ENCODE data around the gene TEX264. TPM values are rescaled to one million over a fixed set of nuclear protein-coding genes. Genes with fewer than 3 reads are reported as not detected.

The TEX264 gene
- total and polyA plus RNA-seq, 2 donors (not counting 1 experiment from before 2014, with no cell fraction given), result 34.3 to 51.0 TPM

DNA sequence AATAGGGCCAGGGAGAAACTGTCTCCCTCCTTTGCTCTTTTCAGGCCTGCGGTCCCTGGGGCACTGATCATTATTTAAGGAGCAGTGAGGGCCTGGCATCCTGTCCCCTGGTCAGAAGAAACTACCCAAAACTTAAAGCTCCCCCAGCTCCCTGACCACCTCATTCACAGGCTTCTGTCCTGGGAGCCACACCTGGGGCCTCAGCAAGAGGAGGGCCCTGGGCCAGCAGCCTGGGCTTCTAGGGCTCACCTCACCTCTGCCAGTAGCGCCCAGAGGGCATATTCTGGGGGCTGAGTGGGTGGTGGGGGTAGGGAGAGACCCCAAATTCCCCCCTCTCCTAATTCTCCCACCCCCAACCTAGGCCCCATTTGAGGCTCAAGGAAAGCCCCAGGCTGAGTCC, 31.1 kb downstream of the TEX264 start:
- H3K27ac ChIP-seq (ENCODE audit: insufficient read depth, low read length), result no peak overlapping the region
- no peaks in the 10 kb centered on the region for H3K4me1 ChIP-seq (ENCODE audit: control insufficient read depth, extremely low read depth, insufficient read depth, low read length)
- H4K20me1 ChIP-seq (ENCODE audit: control insufficient read depth, extremely low read depth, insufficient read depth, low read length), result no peaks in the 10 kb centered on the region
- H3K36me3 ChIP-seq (ENCODE audit: control insufficient read depth, insufficient read depth, low read length), result peaks cover 5% of the 10 kb centered on the region
- H3K4me2 ChIP-seq (ENCODE audit: extremely low read depth, insufficient read depth, low read length), result no peak overlapping the region
- H3K79me2 ChIP-seq (ENCODE audit: control insufficient read depth, insufficient read depth, low read length), result no peaks in the 10 kb centered on the region
- no peak overlapping the region for H2AFZ ChIP-seq (ENCODE audit: low read length)
- H3K9me3 ChIP-seq (ENCODE audit: control insufficient read depth, insufficient read depth, low read depth, low read length), result no peaks in the 10 kb centered on the region
- no peak for DNase-seq (ENCODE audit: low read depth in 2 of 2)
- no peaks in the 10 kb centered on the region for H3K27me3 ChIP-seq (ENCODE audit: control insufficient read depth, insufficient read depth, low read length)
- TF ChIP-seq EZH2 (IDR thresholded peaks at IDR 0.05; ENCODE audit: low read length, missing control alignments) (no peak), CTCF (conservative IDR thresholded peaks at IDR 0.05 in 1 of 2, IDR thresholded peaks at IDR 0.05 in 1 of 2; ENCODE audit: low read depth in 1 of 2, low read length in 2 of 2) (no peak)
- H3K9ac ChIP-seq (ENCODE audit: insufficient read depth, low read length), result no peak overlapping the region
- no peak overlapping the region for H3K4me3 ChIP-seq (replicated peaks in 1 of 4; ENCODE audit: control extremely low read depth in 1 of 4, insufficient read depth in 1 of 4, low read depth in 3 of 4, low read length in 4 of 4)

- no peaks in the 10 kb centered on the region for H3K9me3 ChIP-seq (ENCODE audit: control insufficient read depth, insufficient read depth, low read depth, low read length)
- no peak for DNase-seq (ENCODE audit: low read depth in 2 of 2)
- TF ChIP-seq EZH2 (IDR thresholded peaks at IDR 0.05; ENCODE audit: low read length, missing control alignments) (no peak), CTCF (conservative IDR thresholded peaks at IDR 0.05 in 1 of 2, IDR thresholded peaks at IDR 0.05 in 1 of 2; ENCODE audit: low read depth in 1 of 2, low read length in 2 of 2) (no peak)
- peaks cover 5% of the 10 kb centered on the region for H3K36me3 ChIP-seq (ENCODE audit: control insufficient read depth, insufficient read depth, low read length)
- no peak overlapping the region for H3K4me3 ChIP-seq (replicated peaks in 1 of 4; ENCODE audit: control extremely low read depth in 1 of 4, insufficient read depth in 1 of 4, low read depth in 3 of 4, low read length in 4 of 4)
- no peaks in the 10 kb centered on the region for H3K27me3 ChIP-seq (ENCODE audit: control insufficient read depth, insufficient read depth, low read length)
- no peaks in the 10 kb centered on the region for H4K20me1 ChIP-seq (ENCODE audit: control insufficient read depth, extremely low read depth, insufficient read depth, low read length)
- H3K9ac ChIP-seq (ENCODE audit: insufficient read depth, low read length), result no peak overlapping the region
- H3K27ac ChIP-seq (ENCODE audit: insufficient read depth, low read length), result no peak overlapping the region
- no peak overlapping the region for H2AFZ ChIP-seq (ENCODE audit: low read length)
- H3K4me2 ChIP-seq (ENCODE audit: extremely low read depth, insufficient read depth, low read length), result no peak overlapping the region
- no peaks in the 10 kb centered on the region for H3K79me2 ChIP-seq (ENCODE audit: control insufficient read depth, insufficient read depth, low read length)
- no peaks in the 10 kb centered on the region for H3K4me1 ChIP-seq (ENCODE audit: control insufficient read depth, extremely low read depth, insufficient read depth, low read length)
Measured at GRCh38 chr3:51703068-51703760, 32.2 kb downstream of the TEX264 start.

- TF ChIP-seq EZH2 (IDR thresholded peaks at IDR 0.05; ENCODE audit: low read length, missing control alignments), result no peak
- TF ChIP-seq CTCF (conservative IDR thresholded peaks at IDR 0.05 in 1 of 2, IDR thresholded peaks at IDR 0.05 in 1 of 2; ENCODE audit: low read depth in 1 of 2, low read length in 2 of 2), result no peak
Measured at GRCh38 chr3:51703761-51704510, 32.9 kb downstream of the TEX264 start.

More at GRCh38 chr3:51703761-51704510, 32.9 kb downstream of the TEX264 start:
- no peak for DNase-seq (ENCODE audit: low read depth in 2 of 2)
- no peaks in the 10 kb centered on the region for H3K4me1 ChIP-seq (ENCODE audit: control insufficient read depth, extremely low read depth, insufficient read depth, low read length)
- H2AFZ ChIP-seq (ENCODE audit: low read length), result no peak overlapping the region
- H3K36me3 ChIP-seq (ENCODE audit: control insufficient read depth, insufficient read depth, low read length), result peaks cover 5% of the 10 kb centered on the region
- no peaks in the 10 kb centered on the region for H3K79me2 ChIP-seq (ENCODE audit: control insufficient read depth, insufficient read depth, low read length)
- H3K27me3 ChIP-seq (ENCODE audit: control insufficient read depth, insufficient read depth, low read length), result no peaks in the 10 kb centered on the region
- no peaks in the 10 kb centered on the region for H3K9me3 ChIP-seq (ENCODE audit: control insufficient read depth, insufficient read depth, low read depth, low read length)
- no peak overlapping the region for H3K4me2 ChIP-seq (ENCODE audit: extremely low read depth, insufficient read depth, low read length)
- no peak overlapping the region for H3K9ac ChIP-seq (ENCODE audit: insufficient read depth, low read length)
- no peaks in the 10 kb centered on the region for H4K20me1 ChIP-seq (ENCODE audit: control insufficient read depth, extremely low read depth, insufficient read depth, low read length)
- no peak overlapping the region for H3K4me3 ChIP-seq (replicated peaks in 1 of 4; ENCODE audit: control extremely low read depth in 1 of 4, insufficient read depth in 1 of 4, low read depth in 3 of 4, low read length in 4 of 4)
- no peak overlapping the region for H3K27ac ChIP-seq (ENCODE audit: insufficient read depth, low read length)

Data from fibroblast of lung (primary cell).